G401.6 (cell line): ENCODE data around the gene XRN1.

Experiments used
- FAIRE-seq: peaks from 2 replicates; lab custom pipeline; 2012; peaks lifted over from hg19 to GRCh38; lab: Jason Lieb, UNC

XRN1 gene

GRCh38 chr3:142270407-142270806 lies 177.4 kb downstream of the XRN1 start:
- no peak for FAIRE-seq

- FAIRE-seq: no peak
Measured at GRCh38 chr3:142269767-142270166, 178.1 kb downstream of the XRN1 start.

- FAIRE-seq: no peak
Measured at GRCh38 chr3:142268426-142268825, 179.4 kb downstream of the XRN1 start.

GRCh38 chr3:142267269-142267668 lies 180.6 kb downstream of the XRN1 start:
- no peak for FAIRE-seq

GRCh38 chr3:142263112-142263511 lies 184.7 kb downstream of the XRN1 start:
- no peak for FAIRE-seq

- FAIRE-seq: no peak
Measured at GRCh38 chr3:142259359-142259758, 188.5 kb downstream of the XRN1 start.

GRCh38 chr3:142256712-142257333 lies 191.0 kb downstream of the XRN1 start:
- no peak for FAIRE-seq
